IPS-20b (cell line): ENCODE measurements around the gene UST.

Source experiments
- H3K27ac ChIP-seq: one replicate; pipeline ENCODE4 v1.5.1; 2013; ENCODE audit warnings: low read length
- H3K27me3 ChIP-seq: 2 replicates; pipeline ENCODE4 v1.6.1; 2013; ENCODE audit warnings: mild to moderate bottlenecking, low read length, inconsistent platforms; ENCODE audit not compliant: insufficient read depth
- H3K36me3 ChIP-seq: 2 replicates; pipeline ENCODE4 v1.6.1; 2013; ENCODE audit warnings: low read depth, mild to moderate bottlenecking, inconsistent platforms, low read length, moderate library complexity; ENCODE audit not compliant: insufficient read depth
- H3K4me1 ChIP-seq: 2 replicates; pipeline ENCODE4 v1.6.1; 2013; ENCODE audit warnings: mild to moderate bottlenecking, control low read depth, inconsistent platforms, low read length, moderate library complexity; ENCODE audit not compliant: insufficient read depth
- H3K4me3 ChIP-seq: 2 replicates; pipeline ENCODE4 v1.5.1; 2013; ENCODE audit warnings: mild to moderate bottlenecking, low read length, inconsistent platforms
- H3K9ac ChIP-seq: 2 replicates; pipeline ENCODE4 v1.6.1; 2013; ENCODE audit warnings: low read depth, mild to moderate bottlenecking, inconsistent platforms, low read length, moderate library complexity
- H3K9me3 ChIP-seq: 2 replicates; pipeline ENCODE4 v1.6.1; 2013; ENCODE audit warnings: mild to moderate bottlenecking, low read depth, low read length, inconsistent platforms; ENCODE audit not compliant: insufficient read depth

Gene UST

DNA sequence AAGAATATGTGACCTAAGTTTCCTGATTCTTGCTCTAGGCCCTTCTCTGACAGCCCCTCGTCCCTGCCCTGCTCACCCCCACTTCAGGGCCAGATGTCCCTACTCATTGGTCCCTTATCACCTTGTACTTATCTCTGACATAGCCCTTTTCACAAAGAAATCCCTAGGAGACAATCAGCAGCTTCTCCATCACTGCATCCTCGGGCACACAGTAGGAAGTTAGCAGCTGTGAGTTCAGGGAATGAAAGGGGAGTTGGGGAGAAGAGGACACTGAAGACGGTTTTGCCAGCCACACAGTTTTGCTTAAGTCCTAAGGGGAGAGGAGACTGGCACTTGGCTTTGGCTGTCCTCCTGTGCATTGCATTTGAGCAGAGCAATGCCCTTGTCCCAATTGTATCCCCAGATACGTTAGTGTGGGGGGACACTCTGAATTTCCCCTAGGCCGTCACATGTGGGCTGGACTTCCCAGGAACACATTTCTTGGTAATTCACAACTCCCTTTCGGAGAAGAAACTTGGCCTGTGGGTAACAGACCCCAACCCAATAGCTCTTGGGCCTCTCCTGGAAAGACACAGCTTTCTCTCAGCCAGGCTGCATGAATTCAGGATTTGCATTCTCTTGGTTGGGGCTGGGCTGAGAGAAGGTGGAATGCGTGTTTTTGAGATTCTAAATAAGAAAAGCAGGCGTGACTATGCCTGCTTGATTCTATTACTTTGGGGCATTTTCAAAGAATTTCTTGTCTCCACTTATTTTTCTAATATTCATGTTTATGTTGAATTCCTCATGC is 177.6 kb downstream of the UST start:
- Histone ChIP-seq H3K4me1 (peaks cover 18% of the 10 kb centered on the region; the same call in 1 of the 2 replicates), H3K27me3 (no peaks in the 10 kb centered on the region), H3K36me3 (no peaks in the 10 kb centered on the region), H3K4me3 (peak overlapping the region; percentile 21; the same call in 1 of the 2 replicates), H3K9ac (peak overlapping the region; percentile 40; the same call in 1 of the 2 replicates), H3K9me3 (no peaks in the 10 kb centered on the region; the same call in 1 of the 2 replicates), H3K27ac (peak overlapping the region; percentile 10)

DNA sequence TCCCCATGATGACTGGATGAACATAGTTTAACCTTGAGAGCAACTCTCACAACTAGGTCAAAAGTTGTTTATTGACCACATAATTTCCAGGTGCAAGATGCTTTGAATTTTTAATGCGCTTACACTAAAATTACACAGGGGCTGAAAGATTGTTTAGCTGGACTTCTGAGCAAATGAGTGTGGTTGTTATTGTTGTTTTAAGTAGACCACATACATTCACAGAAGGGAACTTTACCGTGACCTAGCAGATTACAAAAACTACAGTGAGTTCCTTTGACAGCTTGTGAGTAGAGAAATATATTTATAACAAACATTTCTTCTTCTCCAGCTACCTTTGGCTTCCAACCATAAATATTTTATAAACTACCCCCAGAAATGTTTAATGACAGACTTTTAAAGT is 178.9 kb downstream of the UST start:
- H3K27me3 ChIP-seq: no peaks in the 10 kb centered on the region
- H3K4me3 ChIP-seq: no peak overlapping the region
- H3K36me3 ChIP-seq: no peaks in the 10 kb centered on the region
- no peak overlapping the region for H3K27ac ChIP-seq
- no peak overlapping the region for H3K9ac ChIP-seq
- peaks cover 18% of the 10 kb centered on the region; the same call in 1 of the 2 replicates for H3K4me1 ChIP-seq
- H3K9me3 ChIP-seq: no peaks in the 10 kb centered on the region

DNA sequence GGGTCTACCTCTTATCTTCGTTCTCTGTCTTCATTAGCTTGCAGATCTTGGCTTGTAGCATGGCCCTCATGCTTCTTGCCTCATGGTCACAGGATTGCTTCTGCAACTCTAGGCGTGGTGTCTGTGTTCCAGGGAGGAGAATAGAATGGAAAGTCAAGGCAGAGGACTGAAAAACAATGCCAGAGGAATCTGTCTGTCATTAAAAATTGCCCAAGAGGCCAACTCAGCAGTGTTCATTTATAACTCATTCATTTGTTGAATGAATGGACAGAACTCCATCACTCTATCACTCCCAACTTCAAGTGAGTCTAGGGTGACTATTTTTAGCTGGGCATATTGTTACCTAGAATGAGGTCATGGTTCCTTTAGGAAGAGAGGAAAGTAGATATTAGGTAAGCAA is 179.6 kb downstream of the UST start:
- no peaks in the 10 kb centered on the region for H3K9me3 ChIP-seq
- no peak overlapping the region for H3K27ac ChIP-seq
- no peaks in the 10 kb centered on the region for H3K27me3 ChIP-seq
- H3K4me3 ChIP-seq: no peak overlapping the region
- H3K4me1 ChIP-seq: peaks cover 18% of the 10 kb centered on the region; the same call in 1 of the 2 replicates
- H3K36me3 ChIP-seq: no peaks in the 10 kb centered on the region
- H3K9ac ChIP-seq: no peak overlapping the region

DNA sequence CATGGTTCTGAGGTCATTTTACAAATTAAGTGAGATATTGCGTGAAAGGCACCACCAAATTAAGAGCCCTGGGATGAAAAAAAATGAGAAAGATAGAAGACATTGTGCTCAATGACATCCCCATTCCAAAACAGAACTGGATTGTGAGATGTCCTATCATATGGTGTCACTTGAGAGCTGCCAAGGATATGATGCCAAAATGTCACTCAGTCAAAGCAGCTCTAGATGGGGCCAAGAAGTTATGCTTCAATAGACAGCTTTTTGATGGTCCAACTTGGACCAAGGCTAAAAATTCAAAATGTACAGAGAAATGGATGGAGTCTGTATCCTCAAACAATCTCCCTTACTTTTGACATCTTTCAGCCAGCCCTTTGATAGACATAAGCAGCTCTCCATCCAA is 180.8 kb downstream of the UST start:
- no peaks in the 10 kb centered on the region for H3K9me3 ChIP-seq
- no peak overlapping the region for H3K27ac ChIP-seq
- no peak overlapping the region for H3K9ac ChIP-seq
- H3K27me3 ChIP-seq: no peaks in the 10 kb centered on the region
- no peaks in the 10 kb centered on the region for H3K36me3 ChIP-seq
- peaks cover 18% of the 10 kb centered on the region; the same call in 1 of the 2 replicates for H3K4me1 ChIP-seq
- no peak overlapping the region for H3K4me3 ChIP-seq

DNA sequence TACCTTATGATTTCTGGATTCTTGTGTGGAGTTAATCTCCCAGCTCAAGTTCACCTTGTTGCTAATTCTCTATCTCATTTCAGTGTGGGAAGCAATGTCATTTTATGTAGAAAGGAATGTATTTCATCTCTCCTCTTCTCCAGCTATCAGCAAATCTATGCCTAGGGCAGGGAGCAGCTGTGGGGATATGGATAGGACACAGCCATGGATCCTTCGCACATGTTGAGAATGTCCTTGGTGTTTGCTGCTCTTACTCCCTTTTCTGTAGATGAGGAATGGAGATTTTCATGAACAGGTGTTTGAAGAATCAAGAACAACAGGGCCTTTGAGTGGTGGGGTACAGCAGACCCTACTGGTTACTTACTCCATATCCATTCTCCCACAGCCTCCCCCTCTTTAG is 182.0 kb downstream of the UST start:
- H3K9ac ChIP-seq: no peak overlapping the region

DNA sequence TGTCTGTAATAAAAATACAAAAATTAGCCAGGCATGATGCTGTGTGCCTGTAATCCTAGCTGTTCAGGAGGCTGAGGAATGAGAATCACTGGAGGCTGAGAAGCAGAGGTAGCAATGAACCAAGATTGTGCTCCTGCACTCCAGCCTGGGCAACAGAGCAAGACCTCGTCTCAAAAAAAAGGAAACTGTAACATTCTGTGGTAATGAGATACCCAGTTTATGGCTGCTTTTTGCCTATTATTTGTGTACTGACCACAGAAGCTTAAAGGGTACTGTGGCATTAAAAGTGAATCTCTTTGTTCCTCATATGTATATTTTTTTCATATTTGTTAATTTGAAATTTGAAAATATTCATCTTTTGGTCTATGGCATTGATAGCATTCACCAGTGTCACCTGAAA is 185.4 kb downstream of the UST start:
- Histone ChIP-seq H3K9me3 (no peaks in the 10 kb centered on the region), H3K36me3 (no peaks in the 10 kb centered on the region), H3K9ac (no peak overlapping the region), H3K27ac (no peak overlapping the region), H3K4me3 (no peak overlapping the region), H3K4me1 (no peaks in the 10 kb centered on the region), H3K27me3 (no peaks in the 10 kb centered on the region)

More for the DNA sequence above, 182.0 kb downstream of the UST start:
- Histone ChIP-seq H3K4me3 (no peak overlapping the region), H3K27ac (no peak overlapping the region), H3K36me3 (no peaks in the 10 kb centered on the region), H3K4me1 (peaks cover 18% of the 10 kb centered on the region; the same call in 1 of the 2 replicates), H3K27me3 (no peaks in the 10 kb centered on the region), H3K9me3 (no peaks in the 10 kb centered on the region)

DNA sequence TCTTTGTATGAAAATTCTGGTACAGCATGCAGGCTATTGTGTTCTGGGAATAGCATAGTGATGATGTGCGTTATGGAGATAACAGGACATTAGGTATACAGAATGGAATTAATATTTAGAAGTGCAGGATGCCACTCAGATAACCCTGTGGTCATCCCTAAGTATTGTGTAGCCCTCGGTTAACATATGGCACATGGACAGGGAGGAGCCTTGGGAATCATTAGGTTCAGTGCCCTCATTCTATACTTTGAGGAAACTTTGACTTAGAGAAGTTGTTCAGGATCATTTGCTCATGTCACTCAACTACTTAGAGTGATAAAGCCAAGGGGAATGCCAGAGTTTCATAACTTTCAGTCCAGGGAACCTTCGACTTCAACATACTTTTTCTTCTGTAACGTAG is 185.9 kb downstream of the UST start:
- no peak overlapping the region for H3K9ac ChIP-seq
- no peaks in the 10 kb centered on the region for H3K9me3 ChIP-seq
- H3K27me3 ChIP-seq: no peaks in the 10 kb centered on the region
- H3K4me3 ChIP-seq: no peak overlapping the region
- H3K36me3 ChIP-seq: no peaks in the 10 kb centered on the region
- H3K4me1 ChIP-seq: no peaks in the 10 kb centered on the region
- no peak overlapping the region for H3K27ac ChIP-seq

DNA sequence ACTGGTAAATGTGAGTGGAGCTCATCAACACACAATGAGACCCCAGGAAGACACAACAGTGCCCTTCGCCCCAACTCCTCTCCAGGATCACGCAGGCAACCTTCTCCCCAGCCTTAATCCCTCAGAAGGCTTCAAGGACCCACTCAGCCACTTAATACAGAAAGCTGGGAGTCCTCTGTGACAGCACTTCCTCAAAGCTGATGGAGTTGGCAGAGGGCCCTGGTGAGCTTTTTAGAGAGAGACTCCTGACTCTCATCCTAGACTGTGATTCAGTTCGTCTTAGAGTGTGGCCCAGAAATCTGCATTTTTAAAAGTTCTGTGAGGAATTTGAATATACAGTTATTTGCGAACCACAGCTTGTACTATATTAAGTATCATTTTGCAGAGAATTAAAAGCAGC is 187.7 kb downstream of the UST start:
- Histone ChIP-seq H3K27ac (no peak overlapping the region), H3K27me3 (no peaks in the 10 kb centered on the region), H3K36me3 (no peaks in the 10 kb centered on the region), H3K9me3 (no peaks in the 10 kb centered on the region), H3K9ac (no peak overlapping the region), H3K4me1 (no peaks in the 10 kb centered on the region), H3K4me3 (no peak overlapping the region)

DNA sequence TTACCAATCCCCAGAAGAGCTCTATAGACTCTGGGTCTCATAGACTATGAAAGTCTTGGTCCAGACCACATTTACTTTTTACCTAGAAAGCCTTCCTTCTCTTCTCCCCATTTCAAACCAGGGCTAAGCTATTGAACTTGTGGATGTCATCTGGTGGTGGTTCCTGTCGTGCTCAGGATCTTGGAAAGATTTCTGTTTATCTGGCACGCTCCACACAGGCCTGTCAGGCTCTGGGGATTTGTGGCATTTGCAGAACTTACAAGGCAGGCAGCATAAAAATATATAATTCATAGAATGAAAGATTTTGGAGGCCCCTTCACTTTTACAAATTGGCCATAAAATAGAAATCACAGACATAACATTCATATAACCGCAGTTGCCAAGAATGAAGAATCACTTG is 188.1 kb downstream of the UST start:
- no peaks in the 10 kb centered on the region for H3K9me3 ChIP-seq

DNA sequence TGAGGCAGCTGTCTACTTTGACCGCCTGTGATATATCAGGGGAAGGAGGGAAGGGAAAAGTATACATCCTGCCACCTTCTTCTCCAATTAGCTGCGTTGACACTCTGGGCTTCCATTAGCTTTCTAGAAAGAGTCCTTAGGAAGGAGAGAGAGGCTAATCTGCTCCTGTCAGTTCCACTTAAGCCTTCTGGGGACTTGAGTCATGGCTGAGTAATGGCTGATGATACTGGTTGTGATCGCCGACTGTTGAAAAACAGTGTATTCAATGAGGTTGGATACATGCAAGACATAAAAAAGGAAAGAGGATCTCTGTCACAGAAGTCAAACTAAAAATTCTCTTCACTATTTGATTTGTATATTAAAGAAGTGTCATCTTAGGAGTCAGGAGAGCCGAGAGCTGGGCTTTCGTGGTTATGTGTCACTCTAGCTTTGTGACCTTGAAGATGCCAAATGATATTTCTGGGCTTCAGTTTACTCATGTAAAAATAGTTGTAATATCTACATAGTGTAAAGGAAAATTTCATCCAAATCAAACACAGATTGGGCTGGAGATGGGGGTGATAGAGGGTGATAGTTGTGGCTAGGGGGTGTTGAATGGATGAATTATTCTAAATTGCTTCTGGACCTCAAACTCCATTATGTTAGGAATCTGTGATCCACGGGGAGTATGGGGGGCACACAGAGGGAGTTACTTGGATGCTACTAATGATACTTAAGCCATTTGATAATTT is 189.0 kb downstream of the UST start:
- Histone ChIP-seq H3K4me3 (no peak overlapping the region), H3K27me3 (no peaks in the 10 kb centered on the region), H3K4me1 (no peaks in the 10 kb centered on the region), H3K27ac (no peak overlapping the region), H3K9ac (no peak overlapping the region), H3K36me3 (no peaks in the 10 kb centered on the region), H3K9me3 (no peaks in the 10 kb centered on the region)

More for the DNA sequence above, 188.1 kb downstream of the UST start:
- Histone ChIP-seq H3K36me3 (no peaks in the 10 kb centered on the region), H3K9ac (no peak overlapping the region), H3K27ac (no peak overlapping the region), H3K4me1 (no peaks in the 10 kb centered on the region), H3K27me3 (no peaks in the 10 kb centered on the region), H3K4me3 (no peak overlapping the region)

DNA sequence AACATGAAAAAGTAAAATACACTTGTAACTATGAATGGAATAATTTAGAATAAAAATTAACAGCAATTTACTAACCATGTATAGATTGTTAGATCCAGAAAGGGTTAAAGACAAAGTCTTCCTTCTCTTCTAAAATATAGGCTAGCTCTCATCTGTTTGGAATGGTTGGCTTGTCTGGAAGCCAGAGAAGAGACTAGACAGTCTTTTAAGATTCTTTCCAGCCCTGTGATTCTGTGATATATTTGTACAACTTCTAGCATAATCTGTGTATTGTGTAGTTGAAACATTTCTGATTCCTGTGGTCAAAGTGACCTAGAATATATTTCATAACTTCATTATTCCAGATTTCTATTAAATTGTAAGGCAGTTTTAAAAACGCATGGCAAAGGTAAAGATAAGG is 196.6 kb downstream of the UST start:
- Histone ChIP-seq H3K9ac (no peak overlapping the region), H3K4me3 (no peak overlapping the region), H3K9me3 (no peaks in the 10 kb centered on the region), H3K27me3 (no peaks in the 10 kb centered on the region), H3K4me1 (peaks cover 10% of the 10 kb centered on the region; the same call in 1 of the 2 replicates), H3K27ac (no peak overlapping the region), H3K36me3 (peaks cover 12% of the 10 kb centered on the region; the same call in 1 of the 2 replicates)

DNA sequence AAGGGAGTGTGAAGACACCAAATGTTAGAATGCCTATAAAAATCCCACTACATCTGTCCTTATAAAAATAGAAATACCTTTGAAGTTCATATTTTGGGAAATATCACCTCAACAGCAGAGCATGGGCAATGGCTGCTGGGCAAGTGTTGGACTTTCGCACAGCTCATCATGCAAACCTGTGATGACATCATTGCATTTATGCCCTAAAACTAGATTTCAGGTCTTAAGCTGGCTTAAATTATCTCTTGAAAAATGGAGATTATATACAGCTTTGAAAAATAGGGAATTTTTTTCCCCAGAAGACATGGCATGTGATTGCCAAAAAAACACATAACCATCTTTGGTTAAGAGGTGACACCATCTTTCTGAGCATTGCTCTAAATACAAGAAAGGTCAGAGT is 197.8 kb downstream of the UST start:
- Histone ChIP-seq H3K4me3 (no peak overlapping the region), H3K9me3 (no peaks in the 10 kb centered on the region), H3K9ac (no peak overlapping the region), H3K27me3 (no peaks in the 10 kb centered on the region), H3K27ac (no peak overlapping the region), H3K36me3 (peaks cover 12% of the 10 kb centered on the region; the same call in 1 of the 2 replicates), H3K4me1 (peaks cover 10% of the 10 kb centered on the region; the same call in 1 of the 2 replicates)
